GM18505 (cell line): ENCODE data around the gene CHI3L2.
A peak's percentile ranks its signal among the peaks of the same experiment; 100 is the strongest.
"Not testable (repeated sequence)": the region's sequence is repeated elsewhere in the genome, so short reads cannot be mapped to it uniquely, and the experiment has no call there.

ENCODE experiments used
- ATAC-seq: cut with Tn5 transposase; IDR thresholded peaks from one replicate; pipeline ENCODE4 v1.9.1; 2021; ENCODE audit not compliant: unreplicated experiment
- POLR2A ChIP-seq: IDR thresholded peaks from 4 replicates; pipeline ENCODE4 v1.6.1; 2011; ENCODE audit warnings: borderline replicate concordance; ENCODE audit not compliant: insufficient read depth, insufficient read length; ENCODE audit errors: extremely low read depth

Gene CHI3L2

DNA sequence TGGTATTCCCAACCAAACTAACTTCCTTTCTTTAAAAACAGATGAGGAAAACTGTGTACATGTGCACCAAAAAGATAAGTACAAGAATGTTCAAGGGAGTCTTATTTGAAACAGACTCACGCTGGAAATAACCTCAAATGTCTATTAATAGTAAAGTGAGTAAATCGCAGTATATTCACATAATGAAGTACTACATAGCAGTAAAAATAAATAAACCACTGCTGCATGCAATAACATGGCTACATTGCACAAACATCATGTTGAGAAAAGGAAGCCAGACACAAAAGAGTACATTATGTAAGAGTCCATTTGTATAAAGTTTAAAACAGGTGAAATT is 21.8 kb upstream of the CHI3L2 start:
- TF ChIP-seq POLR2A: no peak
- no peak for ATAC-seq

DNA sequence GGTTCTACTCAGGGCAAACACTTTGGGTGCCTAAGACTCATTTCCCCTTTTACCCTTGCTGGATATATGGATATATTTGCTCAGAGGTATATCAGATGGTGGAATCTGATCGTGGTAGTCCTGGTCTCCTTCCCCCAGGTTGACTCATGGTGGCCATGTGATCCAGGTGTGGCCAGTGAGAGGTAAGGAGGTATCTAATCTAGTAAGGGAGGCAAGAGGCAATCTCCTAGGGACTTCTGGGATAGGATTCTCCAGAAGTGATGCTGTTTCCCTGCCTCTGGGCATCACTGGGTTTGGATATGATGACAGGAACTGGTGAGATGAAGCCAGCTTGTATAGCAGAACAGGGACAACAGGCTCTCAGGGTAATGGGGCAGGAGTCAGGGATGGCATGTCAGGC is 18.6 kb upstream of the CHI3L2 start:
- no peak for TF ChIP-seq POLR2A
- ATAC-seq: no peak

DNA sequence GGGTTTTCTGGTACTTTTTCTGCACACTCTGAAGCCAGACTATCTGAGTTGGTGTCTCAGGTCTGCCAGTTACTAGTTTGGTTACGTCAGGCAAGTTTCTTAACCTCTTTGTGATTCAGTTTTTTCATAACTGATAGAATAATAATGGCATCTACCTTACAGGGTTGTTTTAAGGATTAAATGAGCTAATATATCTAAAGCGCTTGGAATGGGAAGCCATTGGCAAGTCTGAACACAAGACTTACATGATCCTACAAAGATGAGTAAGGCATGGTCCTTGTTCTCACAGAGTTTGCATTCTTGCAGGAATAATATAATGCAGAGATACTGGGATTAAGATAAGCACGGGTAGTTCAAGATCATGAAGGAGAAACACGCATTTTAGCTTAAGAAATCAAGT is 17.9 kb upstream of the CHI3L2 start:
- no peak for TF ChIP-seq POLR2A
- ATAC-seq: no peak

DNA sequence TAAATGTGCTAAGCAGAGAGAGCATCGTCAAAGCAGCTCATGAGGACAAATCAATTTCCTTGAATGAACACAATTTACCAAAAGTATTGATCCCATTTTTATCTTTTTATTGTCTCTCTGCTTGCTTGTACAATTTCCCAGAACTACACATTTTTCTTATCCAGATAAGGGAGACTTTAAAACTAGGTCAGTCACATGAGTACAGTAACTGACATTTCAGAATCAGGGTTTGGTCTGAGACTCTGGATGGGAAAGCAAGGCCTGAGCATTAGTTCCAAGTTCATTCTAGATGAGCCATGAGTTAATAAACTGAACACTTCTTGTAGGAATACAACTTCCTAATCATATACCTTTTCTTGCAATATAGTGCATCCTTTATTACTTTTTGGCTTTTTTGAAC is 15.6 kb upstream of the CHI3L2 start:
- ATAC-seq: no peak
- TF ChIP-seq POLR2A: no peak

DNA sequence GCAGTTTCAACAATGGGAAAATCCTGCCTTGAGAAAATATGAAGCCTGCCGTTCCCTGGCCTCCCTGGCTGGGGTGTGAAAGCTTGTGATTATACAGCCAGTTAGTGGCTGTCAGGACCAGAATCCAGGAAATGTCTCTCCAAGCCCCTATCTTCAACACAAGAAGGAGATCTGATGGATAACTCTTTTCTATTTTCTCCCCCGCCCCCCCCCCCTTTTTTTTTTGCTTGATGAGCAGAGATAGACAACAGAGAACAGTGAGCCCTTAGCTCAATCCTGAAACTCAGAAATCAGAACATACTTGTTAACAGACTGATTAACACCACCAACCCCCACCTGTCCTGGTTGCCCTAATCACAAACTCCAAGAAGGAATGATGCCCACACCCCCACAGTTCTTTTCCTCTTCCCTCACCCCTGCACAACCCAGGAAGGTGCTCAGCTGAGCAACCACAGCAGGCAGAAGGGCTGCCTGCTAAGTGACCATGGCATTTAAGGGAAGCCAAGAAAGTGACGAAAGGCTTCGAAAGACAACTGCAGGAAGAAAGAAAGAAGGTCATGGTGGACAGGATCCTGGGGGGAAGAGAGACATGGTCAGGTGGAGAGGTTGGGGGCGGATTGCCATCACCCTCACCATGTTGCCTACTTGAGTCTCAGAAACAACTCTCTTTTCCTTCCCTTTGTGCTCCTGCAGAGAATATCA is 14.7 kb upstream of the CHI3L2 start:
- no peak for TF ChIP-seq POLR2A
- ATAC-seq: no peak

DNA sequence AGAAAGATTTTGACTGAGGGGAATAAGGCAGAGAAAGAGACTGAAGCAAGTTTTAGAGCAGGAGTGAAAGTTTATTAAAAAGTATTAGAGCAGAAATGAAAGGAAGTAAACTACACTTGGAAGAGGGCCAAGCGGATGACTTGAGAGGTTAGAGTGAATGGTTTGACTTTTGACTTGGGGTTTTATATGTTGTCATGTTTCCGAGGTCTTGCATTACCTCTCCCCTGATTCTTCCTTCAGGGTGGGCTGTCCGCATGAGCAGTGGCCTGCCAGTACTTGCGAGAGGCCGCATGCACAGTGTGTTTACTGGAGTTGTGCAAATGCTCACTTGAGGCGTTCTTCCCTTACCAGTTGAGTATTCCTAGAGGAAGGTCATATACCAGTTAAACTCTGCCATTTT is 14.1 kb upstream of the CHI3L2 start:
- ATAC-seq: no peak

DNA sequence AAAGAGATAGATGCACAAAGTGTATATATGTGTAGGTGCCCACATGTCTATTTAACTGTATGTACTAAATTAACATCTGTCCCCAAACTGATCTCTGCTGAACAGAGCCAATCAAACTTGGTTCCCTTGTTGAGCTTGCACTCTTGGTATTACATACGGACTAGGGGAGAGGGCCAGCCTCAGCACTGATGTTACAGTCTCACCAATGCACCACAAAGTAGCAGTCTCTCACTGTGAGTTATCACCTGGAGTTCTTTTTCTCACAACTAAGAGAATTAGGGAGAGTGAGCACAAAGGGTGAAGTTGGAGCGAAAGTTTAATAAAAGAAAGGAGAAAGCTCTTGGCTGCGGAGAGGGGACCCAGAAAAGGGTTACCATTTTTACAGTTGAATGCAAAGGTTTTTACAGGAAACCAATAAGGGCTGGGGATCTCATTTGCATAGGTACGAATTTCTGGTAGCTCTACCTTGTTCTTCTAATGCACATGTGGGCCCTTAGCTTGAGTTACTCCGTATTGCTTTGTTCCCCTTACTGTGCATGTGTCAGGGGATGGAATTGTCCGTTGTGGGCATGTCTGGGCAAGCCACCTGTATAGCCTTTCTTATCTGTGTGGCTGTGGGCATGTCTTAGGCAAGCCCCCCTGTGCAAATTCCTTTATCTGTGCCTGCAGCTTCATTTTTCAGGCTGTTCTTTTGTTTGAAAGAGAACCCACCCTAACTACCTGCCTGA is 13.3 kb upstream of the CHI3L2 start:
- peak; percentile 73 for TF ChIP-seq POLR2A

More for the DNA sequence above, 14.1 kb upstream of the CHI3L2 start:
- TF ChIP-seq POLR2A: no peak

DNA sequence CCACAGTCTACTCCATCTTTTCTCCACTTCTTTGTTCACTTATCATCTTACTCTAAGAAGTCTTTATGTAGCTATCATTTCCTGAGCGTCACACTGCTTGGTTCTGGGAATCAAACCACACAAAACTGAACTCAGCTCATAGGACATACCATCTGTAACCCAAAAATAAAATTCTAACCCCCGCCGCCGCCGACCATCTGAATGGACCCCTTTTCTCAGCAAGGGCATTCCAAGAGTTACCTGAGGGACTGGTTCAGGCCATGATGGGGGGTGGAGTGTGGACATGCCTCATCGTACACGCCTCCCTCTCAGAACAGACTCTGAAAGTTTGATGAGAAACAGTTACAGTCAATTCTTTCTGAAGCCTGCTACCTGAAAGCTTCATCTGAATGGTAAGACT is 12.6 kb upstream of the CHI3L2 start:
- peak; percentile 7 for TF ChIP-seq POLR2A
- ATAC-seq: no peak

More for the DNA sequence above, 13.3 kb upstream of the CHI3L2 start:
- no peak for ATAC-seq

DNA sequence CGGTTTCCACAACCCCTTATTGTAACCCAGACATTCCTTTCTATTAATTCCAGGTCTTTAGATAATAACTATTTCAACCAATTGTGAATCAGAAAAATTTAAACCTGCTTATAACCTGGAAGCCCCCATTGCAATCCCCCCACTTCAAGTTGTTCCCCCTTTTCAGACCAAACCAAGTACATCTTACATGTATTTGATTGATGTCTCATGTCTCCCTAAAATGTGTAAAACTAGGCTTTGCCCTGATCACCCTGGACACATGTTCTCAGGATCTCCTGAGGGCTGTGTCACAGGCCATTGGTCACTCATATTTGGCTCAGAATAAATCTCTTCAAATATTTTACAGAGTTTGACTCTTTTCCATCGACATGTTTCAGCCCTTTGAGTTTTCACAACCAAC is 12.2 kb upstream of the CHI3L2 start:
- not testable (repeated sequence) for ATAC-seq

DNA sequence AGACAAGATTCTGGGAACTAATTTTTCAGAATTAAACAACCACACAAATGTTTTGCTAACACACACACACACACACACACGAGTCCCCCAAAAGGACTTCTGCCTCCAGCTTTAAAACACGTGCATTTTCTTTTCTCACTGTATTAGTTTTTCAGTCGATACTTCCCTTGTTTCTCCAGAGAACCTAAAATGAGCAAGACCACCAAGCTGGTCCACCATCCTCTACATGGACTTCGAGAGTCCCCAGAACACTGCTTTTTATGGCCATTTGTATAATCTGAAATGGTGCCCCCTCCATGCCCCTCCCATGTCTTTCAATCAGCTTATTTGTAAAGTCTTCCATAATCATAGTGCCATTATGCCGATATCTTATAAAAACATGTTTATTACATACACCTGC is 10.8 kb upstream of the CHI3L2 start:
- TF ChIP-seq POLR2A: no peak
- no peak for ATAC-seq

DNA sequence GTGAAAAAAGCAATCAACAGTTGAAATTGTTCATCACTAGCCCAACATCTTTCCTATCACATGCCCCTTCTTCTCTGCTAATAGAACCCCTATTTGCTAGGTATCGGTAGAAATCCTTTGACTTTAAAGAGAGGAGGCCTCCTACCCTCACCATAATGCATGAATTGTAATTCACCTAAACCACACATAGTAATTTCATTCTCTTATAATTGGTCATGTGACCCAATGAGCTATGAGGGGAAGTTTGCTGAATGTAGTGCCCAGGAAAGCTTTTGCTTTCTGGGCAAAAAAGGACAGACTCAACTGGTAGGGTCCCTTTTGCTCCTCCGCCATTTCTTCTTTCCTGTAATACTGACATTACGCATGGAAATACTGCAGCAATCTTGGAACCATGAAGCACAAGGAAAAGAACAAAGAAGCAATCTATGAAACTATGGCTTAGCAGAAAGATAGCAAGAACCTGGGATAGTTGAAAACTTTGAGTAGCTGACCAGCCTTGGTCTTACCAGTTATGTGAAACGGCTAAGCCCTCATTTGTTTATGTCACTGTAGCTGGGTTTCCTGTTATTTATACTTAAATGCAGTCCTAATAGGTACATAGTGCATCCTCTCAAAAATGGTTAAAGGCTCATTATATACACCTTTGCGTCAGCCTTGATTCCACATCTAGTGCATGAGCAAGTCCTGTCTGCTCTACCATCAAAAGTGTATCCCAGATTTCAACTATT is 10.2 kb upstream of the CHI3L2 start:
- TF ChIP-seq POLR2A: peak; percentile 53
- no peak for ATAC-seq

DNA sequence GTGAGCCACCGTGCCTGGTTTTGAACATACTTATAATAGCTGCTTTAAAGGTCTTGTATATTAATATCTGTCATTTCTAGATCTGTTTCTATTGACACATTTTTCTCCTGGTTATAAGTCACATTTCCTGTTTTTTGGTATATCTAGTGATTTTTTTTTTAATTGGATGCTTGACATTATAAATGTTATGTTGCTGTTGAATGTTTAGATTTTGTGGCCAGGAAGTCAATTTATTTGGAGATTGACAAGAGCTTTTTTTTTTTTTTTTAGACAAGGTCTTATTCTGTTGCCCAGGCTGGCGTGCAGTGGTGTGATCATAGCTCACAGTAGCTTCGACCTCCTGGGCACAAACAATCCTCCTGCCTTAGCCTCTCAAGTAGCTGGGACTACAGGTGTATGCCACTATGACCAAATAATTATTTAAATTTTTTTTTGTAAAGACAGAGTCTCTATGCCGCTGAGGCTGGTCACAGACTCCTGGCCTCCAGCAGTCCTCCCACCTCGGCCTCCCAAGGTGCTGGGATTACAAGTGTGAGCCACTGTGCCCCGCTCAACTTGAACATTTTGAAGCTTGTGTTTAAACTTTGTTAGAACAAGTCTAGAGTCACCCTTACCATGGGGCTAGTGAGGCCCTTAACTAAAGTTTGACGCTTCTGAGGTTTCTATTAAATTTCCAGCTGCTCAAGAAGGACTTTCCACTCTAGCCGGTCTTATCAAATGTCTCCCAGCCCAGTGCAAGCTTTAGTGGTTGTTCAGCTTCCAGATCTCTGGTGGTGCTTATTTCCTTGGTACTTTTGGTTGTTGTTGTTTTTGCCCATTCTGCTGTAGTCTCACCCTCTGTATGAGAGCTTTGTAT is 8.6 kb upstream of the CHI3L2 start:
- TF ChIP-seq POLR2A: no peak

More for the DNA sequence above, 8.6 kb upstream of the CHI3L2 start:
- ATAC-seq: no peak
